ENCODE results near the gene HSPBP1. TPM values are rescaled to one million over a fixed set of nuclear protein-coding genes. Genes with fewer than 3 reads are reported as not detected.

The HSPBP1 gene
- 44.3 and 63.8 TPM in 2 replicates for total RNA-seq

GRCh38 chr19:55279770-55280643, at the start of gene HSPBP1:
TSS of gene HSPBP1 (minus strand) at chr19:55280110. CDS start at chr19:55279608, 502 bp downstream.

DNA sequence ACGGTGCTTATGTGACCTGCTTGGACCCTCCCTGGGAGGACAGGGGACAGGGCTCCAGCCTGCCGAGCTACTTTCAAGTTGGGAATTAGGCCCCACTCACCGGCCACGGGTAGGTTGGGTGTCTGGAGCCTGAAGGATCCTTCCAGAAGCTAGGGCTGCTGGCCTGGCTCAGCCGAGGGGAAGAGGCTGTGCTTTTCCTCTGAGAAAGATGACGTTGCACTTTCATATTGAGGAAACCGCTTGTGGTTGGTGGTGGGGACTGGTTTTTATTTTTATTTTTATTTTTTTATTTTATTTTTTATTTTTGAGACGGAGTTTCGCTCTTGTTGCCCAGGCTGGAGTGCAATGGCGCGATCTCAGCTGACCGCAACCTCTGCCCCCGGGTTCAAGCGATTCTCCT, 45.3 kb upstream of the HSPBP1 start, which contains the start of gene TMEM150B:
TMEM150B (minus strand) TSS at position 170 of the 400 bp plus-strand sequence. CDS start 4,305 bp downstream, outside the sequence.

GRCh38 chr19:55283548-55284377, 3.9 kb upstream of the HSPBP1 start, which contains the start of gene BRSK1:
TSS of gene BRSK1 (plus strand) at chr19:55283997. CDS start at chr19:55284443, 446 bp downstream.

GRCh38 chr19:55258828-55259539, 20.9 kb downstream of the HSPBP1 start, which contains the start of gene PPP6R1:
TSS of gene PPP6R1 (minus strand) at chr19:55259017. CDS start at chr19:55247103, 11,914 bp downstream.

DNA sequence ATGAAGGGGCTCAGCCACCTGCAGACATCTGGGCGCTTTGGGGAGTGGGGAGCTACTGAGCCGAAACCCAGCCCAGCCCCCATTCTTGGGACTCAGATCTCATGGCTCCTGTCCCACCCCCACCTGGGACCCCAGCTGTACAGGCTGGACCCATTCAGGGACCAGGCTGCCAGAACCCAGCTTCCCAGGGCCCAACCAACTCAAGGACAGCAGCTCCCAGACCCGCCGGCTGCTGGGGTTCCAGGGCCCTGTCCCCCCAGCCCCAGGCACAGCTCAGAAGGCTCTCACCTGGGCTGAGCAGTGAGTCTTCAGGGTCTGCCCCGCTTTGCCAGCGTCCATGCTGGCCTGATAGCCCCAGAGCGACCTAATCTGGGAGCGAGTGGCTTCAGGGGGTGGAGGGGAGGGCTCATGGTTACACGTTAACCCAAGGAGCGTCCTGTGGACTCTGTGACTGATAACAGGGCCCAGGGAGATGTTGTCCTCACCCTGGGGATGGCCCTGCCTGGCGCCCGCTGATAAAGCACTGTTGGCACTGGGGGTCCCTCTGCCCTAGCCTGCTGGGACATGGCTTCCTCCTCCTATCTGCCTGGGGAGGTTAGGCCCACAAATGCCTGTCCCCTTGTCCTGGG, 51.4 kb downstream of the HSPBP1 start, which contains the start of gene TMEM86B:
TMEM86B (minus strand) TSS at position 361 of the 629 bp plus-strand sequence; CDS start at position 339, 22 bp downstream.

Other genes with a start within 250 kb of the HSPBP1 start
- not detected in 2 replicates for gene GP6, start 241.8 kb downstream of the HSPBP1 start, total RNA-seq
- 8.1 and 8.8 TPM in 2 replicates for gene RDH13, start 217.0 kb downstream of the HSPBP1 start, total RNA-seq
- gene EPS8L1, start 204.2 kb downstream of the HSPBP1 start, total RNA-seq: 12.6 and 14.7 TPM in 2 replicates
- gene PPP1R12C, start 162.5 kb downstream of the HSPBP1 start, total RNA-seq: 58.8 and 64.1 TPM in 2 replicates
- gene TNNT1, start 130.9 kb downstream of the HSPBP1 start, total RNA-seq: 0.79 and 3.1 TPM in 2 replicates
- gene TNNI3, start 122.4 kb downstream of the HSPBP1 start, total RNA-seq: not detected in 2 replicates
- gene DNAAF3, start 113.5 kb downstream of the HSPBP1 start, total RNA-seq: 0.79 and 1.8 TPM in 2 replicates
- not detected in 2 replicates for gene SYT5, start 99.8 kb downstream of the HSPBP1 start, total RNA-seq
- gene PTPRH, start 70.6 kb downstream of the HSPBP1 start, total RNA-seq: 3.1 and 5.3 TPM in 2 replicates
- gene TMEM86B, start 51.3 kb downstream of the HSPBP1 start, total RNA-seq: 0.27 and 1.7 TPM in 2 replicates
- 44.7 and 51.5 TPM in 2 replicates for gene PPP6R1, start 21.1 kb downstream of the HSPBP1 start, total RNA-seq
- gene BRSK1, start 3.9 kb upstream of the HSPBP1 start, total RNA-seq: 0.25 and 0.27 TPM in 2 replicates
- gene TMEM150B, start 45.2 kb upstream of the HSPBP1 start, total RNA-seq: not detected in 2 replicates
- gene KMT5C, start 59.8 kb upstream of the HSPBP1 start, total RNA-seq: 6.3 and 6.6 TPM in 2 replicates
- not detected in 2 replicates for gene COX6B2, start 74.6 kb upstream of the HSPBP1 start, total RNA-seq
- gene GARIN5B, start 83.2 kb upstream of the HSPBP1 start, total RNA-seq: not detected in 2 replicates
- not detected in 2 replicates for gene IL11, start 90.4 kb upstream of the HSPBP1 start, total RNA-seq
- gene TMEM190, start 96.7 kb upstream of the HSPBP1 start, total RNA-seq: not detected in 2 replicates
- gene TMEM238, start 104.2 kb upstream of the HSPBP1 start, total RNA-seq: not detected in 2 replicates
- 251 and 353 TPM in 2 replicates for gene RPL28, start 105.8 kb upstream of the HSPBP1 start, total RNA-seq
- 153 and 158 TPM in 2 replicates for gene UBE2S, start 127.7 kb upstream of the HSPBP1 start, total RNA-seq
- not detected in 2 replicates for gene SHISA7, start 163.2 kb upstream of the HSPBP1 start, total RNA-seq
- 73.3 and 78.3 TPM in 2 replicates for gene ISOC2, start 181.5 kb upstream of the HSPBP1 start, total RNA-seq
- not detected in 2 replicates for gene C19orf85, start 184.6 kb upstream of the HSPBP1 start, total RNA-seq
- 3.9 and 8.3 TPM in 2 replicates for gene ZNF628, start 196.5 kb upstream of the HSPBP1 start, total RNA-seq
- gene NAT14, start 205.1 kb upstream of the HSPBP1 start, total RNA-seq: 15.4 and 16.5 TPM in 2 replicates
- 0.27 and 0.74 TPM in 2 replicates for gene SSC5D, start 208.3 kb upstream of the HSPBP1 start, total RNA-seq